Activated naive CD8-positive, alpha-beta T cell (primary cell): ENCODE results near the gene GALNT2.

ENCODE experiments used
- H3K27ac Mint-ChIP-seq: one replicate; pipeline ENCODE4 v1.8.0; 2021; ENCODE audit warnings: mixed read lengths
- H3K27me3 Mint-ChIP-seq: one replicate; pipeline ENCODE4 v1.8.0; 2021; ENCODE audit warnings: mixed read lengths
- H3K36me3 Mint-ChIP-seq: one replicate; pipeline ENCODE4 v1.8.0; 2021; ENCODE audit warnings: mixed read lengths
- H3K4me1 Mint-ChIP-seq: one replicate; pipeline ENCODE4 v1.8.0; 2021; ENCODE audit warnings: low read depth, mixed read lengths
- H3K4me3 Mint-ChIP-seq: one replicate; pipeline ENCODE4 v1.8.0; 2021; ENCODE audit warnings: mild to moderate bottlenecking, mixed read lengths
- H3K9me3 Mint-ChIP-seq: one replicate; pipeline ENCODE4 v1.8.0; 2021; ENCODE audit warnings: low read depth, mixed read lengths

GALNT2 gene

DNA sequence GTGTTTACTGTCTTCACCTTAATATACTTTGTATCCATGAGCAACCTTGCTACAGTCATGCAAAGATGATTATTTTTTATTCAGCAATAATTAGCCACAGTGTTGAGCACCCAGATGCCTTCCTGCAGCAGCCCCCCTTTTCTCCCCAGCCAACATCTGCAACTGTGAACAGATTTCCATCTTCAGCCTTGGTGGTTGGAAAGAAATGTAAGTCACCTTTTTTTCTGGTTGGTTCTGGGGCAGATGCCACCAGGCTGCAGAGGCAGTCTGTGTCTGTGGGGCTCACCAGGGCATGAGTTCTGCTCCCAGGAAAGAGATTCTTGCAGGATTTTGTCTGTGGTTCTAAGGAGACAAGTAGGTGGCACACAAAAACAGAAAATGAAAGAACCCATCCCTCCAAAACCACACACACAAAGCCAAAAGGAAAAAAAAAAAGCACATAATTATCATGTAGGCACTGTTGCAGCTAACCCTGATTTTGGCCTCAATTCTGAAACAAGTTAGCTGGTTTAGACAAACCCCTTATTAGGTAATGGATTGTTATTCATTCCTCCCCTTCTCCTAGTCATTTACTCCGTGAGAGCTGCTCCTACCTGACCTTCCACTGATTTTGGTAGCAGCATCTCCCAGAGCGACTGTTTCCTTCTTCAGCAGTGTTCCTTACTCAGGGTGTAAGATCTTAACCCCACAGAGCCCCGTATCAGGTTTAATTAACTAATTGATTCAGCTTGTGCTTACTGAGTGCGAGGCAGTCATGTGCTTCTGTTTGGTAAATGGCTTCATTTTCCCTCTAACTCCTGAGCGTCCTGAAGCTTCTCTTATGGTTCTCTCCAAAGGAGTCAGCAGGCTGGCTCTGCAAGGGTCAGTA, 36.5 kb downstream of the GALNT2 start:
- Mint-ChIP-seq H3K36me3 (peaks cover under 1% of the 10 kb centered on the region), H3K9me3 (no peaks in the 10 kb centered on the region), H3K4me3 (peak overlapping the region; percentile 77), H3K4me1 (peaks cover 72% of the 10 kb centered on the region), H3K27ac (peak overlapping the region; percentile 93), H3K27me3 (no peaks in the 10 kb centered on the region)

DNA sequence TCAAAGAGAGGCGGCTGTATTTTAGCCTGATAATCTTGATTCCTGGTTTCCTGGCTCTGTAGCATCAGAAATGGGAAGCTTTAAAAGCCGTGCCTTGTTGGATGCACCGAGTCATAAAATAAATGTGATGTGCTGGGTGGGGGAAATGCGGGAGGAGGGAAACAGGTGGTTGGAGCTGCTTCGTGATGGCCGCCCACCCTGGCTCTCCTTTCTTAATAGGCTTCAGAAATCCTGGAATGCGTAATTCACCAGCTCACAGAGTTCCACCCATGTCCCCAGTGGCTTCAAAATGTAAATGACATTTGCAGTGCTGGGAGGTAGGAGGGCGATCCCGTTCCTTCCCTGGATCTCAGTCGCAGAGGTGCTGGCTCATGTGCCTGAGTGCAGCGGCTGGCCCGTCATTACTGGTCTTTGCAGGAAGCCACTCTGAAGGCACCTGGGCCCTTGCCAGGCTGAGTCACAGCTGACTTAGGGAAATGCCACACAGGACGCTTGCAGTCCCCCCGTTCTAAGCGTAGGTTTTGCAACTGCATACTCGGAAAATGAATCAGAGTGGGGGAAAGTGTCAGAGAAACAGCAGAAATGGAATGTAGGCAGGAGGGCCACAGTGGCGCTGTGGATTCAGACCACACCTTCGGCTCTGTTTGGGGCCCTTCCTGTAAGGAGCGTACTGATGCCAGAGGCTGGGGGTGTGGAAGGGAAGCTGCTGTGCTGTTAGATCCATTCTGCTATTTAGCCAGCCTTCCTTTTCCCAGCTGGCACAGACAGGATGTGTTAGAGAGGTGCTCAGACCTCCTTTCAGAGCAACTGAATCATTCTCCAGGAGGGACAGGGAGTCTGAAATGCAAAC, 37.6 kb downstream of the GALNT2 start:
- Mint-ChIP-seq H3K4me3 (peak overlapping the region; percentile 77), H3K27ac (peak overlapping the region; percentile 93), H3K27me3 (no peaks in the 10 kb centered on the region), H3K9me3 (no peaks in the 10 kb centered on the region), H3K4me1 (peaks cover 82% of the 10 kb centered on the region), H3K36me3 (peaks cover 2% of the 10 kb centered on the region)

DNA sequence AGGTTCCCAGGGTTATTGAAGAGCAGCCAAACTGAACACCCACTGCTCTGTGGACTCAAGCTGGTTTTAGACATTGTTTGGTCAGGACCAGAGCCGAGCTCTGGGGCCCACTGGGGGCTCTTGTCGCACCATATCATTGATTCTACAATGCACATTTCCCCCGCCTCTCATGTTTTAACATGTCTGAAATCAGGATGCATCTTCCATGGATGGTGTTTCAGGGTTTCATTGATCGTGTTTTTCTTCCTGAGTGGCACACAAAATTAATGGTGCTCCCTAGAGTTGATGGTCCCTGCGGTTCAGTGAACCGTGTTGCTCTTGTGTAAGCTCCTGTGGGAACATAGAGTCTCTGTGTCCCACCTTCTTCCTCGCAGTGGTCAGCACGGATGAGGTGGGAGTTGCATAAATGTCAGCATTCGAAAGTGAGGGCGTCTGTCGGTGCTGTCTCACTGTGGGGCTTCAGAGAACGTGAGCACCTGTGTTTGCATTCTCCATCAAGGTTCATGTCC, 38.3 kb downstream of the GALNT2 start:
- Mint-ChIP-seq H3K4me1 (peaks cover 88% of the 10 kb centered on the region), H3K36me3 (peaks cover 2% of the 10 kb centered on the region), H3K27me3 (no peaks in the 10 kb centered on the region), H3K4me3 (peak overlapping the region; percentile 77), H3K9me3 (no peaks in the 10 kb centered on the region), H3K27ac (peak overlapping the region; percentile 93)

DNA sequence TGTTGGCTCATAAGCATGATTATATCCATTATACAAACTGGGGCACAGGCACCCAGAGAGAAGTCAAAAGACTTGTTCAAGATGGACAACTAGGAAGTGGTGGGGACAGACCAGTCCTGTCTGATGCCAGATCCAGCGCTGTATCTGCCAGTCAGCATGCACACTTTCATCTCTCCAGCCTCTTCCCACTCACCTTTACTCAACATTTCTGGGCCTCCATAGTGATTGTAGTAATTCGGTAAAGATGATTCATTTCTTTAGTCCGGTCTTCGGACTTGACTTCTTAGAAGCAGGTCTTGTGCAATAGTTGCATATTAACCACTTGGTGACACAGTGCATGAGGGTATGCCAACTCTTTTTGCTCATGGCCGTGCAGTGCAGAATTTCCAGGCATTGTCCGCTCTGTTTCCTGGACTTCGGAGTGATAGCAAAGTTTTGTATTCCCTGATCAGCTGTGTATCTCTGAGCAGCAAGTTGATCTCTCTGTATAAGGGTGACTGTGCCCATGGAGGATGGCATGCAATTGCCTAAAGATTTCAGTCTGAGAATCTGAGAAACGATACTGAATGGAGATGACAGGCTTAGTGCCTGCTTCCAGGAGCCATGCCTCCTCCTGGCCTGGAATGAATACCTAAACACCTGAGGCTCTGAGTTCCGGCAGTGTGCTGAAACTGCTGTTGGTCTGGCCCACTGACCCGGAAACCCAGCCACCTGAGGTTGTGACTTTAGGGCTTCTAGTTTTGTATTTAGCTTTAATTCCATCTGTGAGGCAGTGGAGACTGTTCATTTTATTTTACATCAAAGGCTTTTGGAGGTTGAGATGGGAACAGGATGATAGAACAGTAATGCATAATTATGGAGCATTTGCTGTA, 39.0 kb downstream of the GALNT2 start:
- H3K27ac Mint-ChIP-seq: peak overlapping the region; percentile 93
- no peaks in the 10 kb centered on the region for H3K27me3 Mint-ChIP-seq
- peaks cover 2% of the 10 kb centered on the region for H3K36me3 Mint-ChIP-seq
- peak overlapping the region; percentile 77 for H3K4me3 Mint-ChIP-seq
- peaks cover 95% of the 10 kb centered on the region for H3K4me1 Mint-ChIP-seq
- no peaks in the 10 kb centered on the region for H3K9me3 Mint-ChIP-seq

DNA sequence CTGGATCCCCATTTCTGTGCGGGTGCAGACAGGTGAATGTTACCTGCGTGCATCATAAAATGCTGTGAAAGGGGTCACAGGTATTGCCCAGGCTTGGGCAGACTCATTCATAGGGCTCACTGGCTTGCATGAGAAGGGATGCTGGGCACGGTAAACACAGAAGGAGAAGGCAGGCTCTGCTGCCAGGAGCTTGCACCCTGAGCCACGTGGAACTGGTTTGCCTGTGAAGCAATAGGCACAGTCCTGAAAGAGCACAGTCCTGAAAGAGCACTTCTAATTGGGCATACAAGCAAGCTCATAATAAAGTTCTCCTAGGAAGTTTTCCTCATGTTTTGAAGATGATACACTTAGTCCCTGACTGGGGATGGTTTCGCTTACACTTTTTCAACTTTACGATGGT, 40.9 kb downstream of the GALNT2 start:
- H3K36me3 Mint-ChIP-seq: peaks cover 2% of the 10 kb centered on the region
- peak overlapping the region; percentile 81 for H3K27ac Mint-ChIP-seq
- H3K4me1 Mint-ChIP-seq: peaks cover 94% of the 10 kb centered on the region
- H3K4me3 Mint-ChIP-seq: no peak overlapping the region
- no peaks in the 10 kb centered on the region for H3K27me3 Mint-ChIP-seq
- H3K9me3 Mint-ChIP-seq: no peaks in the 10 kb centered on the region

DNA sequence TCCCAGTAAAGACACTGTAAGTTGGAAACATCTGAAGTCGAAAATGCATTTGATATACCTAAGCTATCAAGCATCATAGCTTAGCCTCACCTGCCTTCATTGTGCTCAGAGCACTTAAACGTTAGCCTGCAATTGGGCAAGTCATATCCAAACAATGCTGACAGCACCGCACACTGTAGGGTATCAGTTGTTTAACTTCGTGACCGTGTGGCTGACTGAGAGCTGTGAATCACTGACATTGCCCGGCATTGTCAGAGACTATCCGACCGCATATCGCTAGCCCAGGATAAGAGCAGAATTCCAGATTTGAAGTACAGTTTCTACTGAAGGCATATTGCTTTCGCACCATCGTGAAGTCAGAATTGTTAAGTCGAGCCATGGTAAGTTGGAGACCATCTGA, 41.5 kb downstream of the GALNT2 start:
- Mint-ChIP-seq H3K9me3 (no peaks in the 10 kb centered on the region), H3K4me1 (peaks cover 94% of the 10 kb centered on the region), H3K27ac (peak overlapping the region; percentile 99), H3K4me3 (peak overlapping the region; percentile 44), H3K27me3 (no peaks in the 10 kb centered on the region), H3K36me3 (peaks cover 5% of the 10 kb centered on the region)

DNA sequence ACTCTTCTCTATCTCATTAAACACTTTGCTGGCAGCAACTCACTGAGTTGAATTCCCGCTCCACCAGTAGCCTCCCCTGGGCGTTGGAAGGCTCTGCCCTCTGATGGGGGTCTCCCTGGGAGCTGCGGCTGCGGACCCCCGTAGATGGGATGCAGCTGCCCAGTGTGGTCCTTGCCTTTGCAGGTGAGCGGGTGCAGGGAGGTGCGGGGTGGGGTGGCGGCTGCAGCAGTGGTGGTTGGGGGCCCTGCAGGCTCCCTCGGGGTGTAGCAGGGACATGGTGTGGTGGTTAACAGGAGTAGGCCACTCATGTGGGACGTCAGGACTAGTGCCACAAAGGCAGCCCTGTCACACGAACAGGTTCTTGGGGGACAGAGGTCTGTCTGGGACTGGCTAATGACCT, 42.0 kb downstream of the GALNT2 start:
- peak overlapping the region; percentile 73 for H3K4me3 Mint-ChIP-seq
- H3K27ac Mint-ChIP-seq: peak overlapping the region; percentile 99
- no peaks in the 10 kb centered on the region for H3K9me3 Mint-ChIP-seq
- H3K27me3 Mint-ChIP-seq: no peaks in the 10 kb centered on the region
- H3K36me3 Mint-ChIP-seq: peaks cover 7% of the 10 kb centered on the region
- peaks cover 89% of the 10 kb centered on the region for H3K4me1 Mint-ChIP-seq

DNA sequence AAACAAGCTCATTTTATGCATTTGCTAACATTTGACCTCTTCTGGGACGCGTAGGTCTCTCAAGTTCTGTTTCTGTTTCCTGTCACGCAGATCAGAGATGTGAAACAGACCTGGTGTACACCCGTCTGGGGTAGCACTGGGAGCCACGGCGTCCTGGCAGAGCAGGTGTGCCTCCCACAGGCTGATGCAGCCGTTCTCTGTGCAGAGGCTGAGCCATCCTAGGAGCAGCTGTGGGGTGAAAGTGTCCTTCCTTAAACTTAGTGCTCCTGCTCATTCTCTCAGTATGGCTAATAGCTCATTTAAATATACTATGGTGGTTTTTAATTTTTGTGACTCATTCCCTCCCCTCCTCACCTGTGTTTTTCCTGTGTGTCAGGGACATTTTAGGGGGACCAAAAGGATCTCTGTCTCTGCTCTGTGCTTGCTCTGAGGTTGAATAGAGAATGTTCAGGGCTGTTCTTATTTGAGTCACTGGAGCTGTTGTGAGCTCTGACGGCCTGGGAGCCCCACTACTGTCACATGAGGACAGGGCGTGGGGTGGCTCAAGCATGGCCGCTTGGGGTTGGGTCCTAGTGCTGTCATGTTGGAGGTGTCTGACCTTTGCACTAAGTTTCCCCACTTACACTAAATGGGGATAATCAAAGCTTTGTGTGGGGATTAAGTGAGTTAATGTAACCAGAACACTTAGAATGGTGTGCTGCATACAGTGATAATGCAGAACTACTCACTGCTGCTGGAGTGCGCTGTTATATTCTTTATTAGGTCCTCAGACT, 43.0 kb downstream of the GALNT2 start:
- Mint-ChIP-seq H3K4me1 (peaks cover 84% of the 10 kb centered on the region), H3K4me3 (peak overlapping the region; percentile 73), H3K27me3 (no peaks in the 10 kb centered on the region), H3K36me3 (peaks cover 13% of the 10 kb centered on the region), H3K9me3 (no peaks in the 10 kb centered on the region), H3K27ac (peak overlapping the region; percentile 99)

DNA sequence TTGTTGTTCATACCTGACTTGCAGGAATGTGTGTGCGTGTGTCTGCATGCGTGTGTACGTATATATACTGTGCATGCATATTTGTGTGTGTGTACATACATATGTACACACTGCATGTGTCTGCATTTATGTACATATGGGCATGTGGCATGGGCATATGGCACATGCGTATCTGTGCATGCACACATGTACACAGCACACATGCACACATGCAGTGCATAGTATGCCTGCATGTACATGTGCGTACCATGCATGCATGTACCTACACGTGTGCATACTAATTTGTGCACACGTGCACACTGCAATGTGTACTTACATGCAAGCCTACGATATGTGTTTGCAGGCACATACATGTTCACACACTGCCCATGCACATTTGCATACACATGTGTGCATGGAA, 43.9 kb downstream of the GALNT2 start:
- Mint-ChIP-seq H3K27ac (peak overlapping the region; percentile 99), H3K27me3 (no peaks in the 10 kb centered on the region), H3K4me1 (peaks cover 79% of the 10 kb centered on the region), H3K4me3 (peak overlapping the region; percentile 73), H3K36me3 (peaks cover 17% of the 10 kb centered on the region), H3K9me3 (no peaks in the 10 kb centered on the region)

DNA sequence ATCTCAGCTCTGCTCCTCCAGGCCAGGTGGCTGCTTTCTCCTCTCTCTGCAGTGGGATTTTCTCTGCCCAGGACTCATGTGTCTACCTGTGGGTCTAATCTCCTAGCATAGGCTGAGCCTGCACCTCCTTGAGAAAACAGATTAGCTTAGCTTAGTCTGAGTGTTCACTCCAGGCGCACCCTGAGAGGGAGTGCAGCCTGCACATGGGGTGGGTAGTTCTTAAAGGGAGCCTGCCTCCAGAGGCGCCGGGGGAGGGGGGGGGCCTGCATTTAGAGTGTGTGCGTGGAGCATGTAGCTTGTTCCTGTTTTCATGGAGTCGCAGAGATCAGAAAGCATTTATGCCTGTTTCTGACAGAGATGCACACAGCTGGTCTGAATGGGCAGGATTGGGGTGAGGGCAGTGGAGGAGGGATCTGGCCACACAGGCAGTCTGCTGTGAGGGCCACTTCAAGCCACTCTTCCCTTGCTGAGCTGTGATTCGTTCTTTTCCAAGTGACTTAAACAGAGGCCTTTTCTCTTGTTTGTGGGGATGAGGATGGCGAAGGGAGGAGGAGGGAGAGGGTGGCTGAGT, 45.2 kb downstream of the GALNT2 start:
- Mint-ChIP-seq H3K4me3 (no peak overlapping the region), H3K27me3 (no peaks in the 10 kb centered on the region), H3K4me1 (peaks cover 72% of the 10 kb centered on the region)

DNA sequence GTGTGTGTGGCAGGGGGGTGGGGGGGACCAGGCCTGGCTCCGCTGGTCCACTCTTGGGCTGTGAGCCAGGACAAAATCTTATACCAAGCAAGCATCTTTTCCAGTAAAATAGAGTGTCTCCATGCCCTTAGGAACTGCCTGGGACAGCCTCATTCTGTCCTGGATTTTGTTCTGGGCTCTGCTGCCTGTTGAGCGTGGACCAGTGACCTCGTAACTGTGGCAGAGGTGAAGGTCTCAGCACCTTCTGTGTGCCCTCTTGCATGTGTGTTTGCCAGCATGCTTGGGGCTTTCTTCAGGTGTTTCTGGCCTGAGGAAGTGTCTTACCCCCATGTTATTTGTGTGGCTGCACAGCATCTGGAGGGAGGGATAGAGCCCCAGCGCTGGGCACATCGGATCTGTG, 45.7 kb downstream of the GALNT2 start:
- peaks cover 71% of the 10 kb centered on the region for H3K4me1 Mint-ChIP-seq
- H3K27me3 Mint-ChIP-seq: no peaks in the 10 kb centered on the region
- H3K9me3 Mint-ChIP-seq: no peaks in the 10 kb centered on the region
- H3K36me3 Mint-ChIP-seq: peaks cover 23% of the 10 kb centered on the region
- peak overlapping the region; percentile 50 for H3K27ac Mint-ChIP-seq
- no peak overlapping the region for H3K4me3 Mint-ChIP-seq

More for the DNA sequence above, 45.2 kb downstream of the GALNT2 start:
- Mint-ChIP-seq H3K9me3 (no peaks in the 10 kb centered on the region), H3K36me3 (peaks cover 19% of the 10 kb centered on the region), H3K27ac (peak overlapping the region; percentile 50)

DNA sequence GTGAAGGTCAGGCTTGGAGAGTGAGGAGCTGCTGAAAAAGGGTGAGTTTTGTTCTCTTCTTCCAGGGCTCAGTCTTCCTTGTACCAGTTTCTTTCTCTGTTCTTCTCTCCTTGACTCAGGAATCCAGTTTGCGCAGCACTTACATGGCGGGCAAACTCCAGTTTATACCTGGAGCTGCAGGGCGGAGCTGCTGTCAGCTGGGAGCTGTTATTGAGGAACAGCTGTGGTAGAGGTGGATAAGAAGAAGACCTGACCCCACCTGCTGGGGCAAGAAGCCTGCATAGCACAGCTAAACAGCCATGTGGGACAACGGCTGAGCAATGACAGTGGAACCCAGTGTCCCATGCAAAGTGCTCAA, 46.2 kb downstream of the GALNT2 start:
- peaks cover 25% of the 10 kb centered on the region for H3K36me3 Mint-ChIP-seq
- H3K27ac Mint-ChIP-seq: peak overlapping the region; percentile 6
- H3K4me1 Mint-ChIP-seq: peaks cover 70% of the 10 kb centered on the region
- H3K27me3 Mint-ChIP-seq: no peaks in the 10 kb centered on the region
- H3K9me3 Mint-ChIP-seq: no peaks in the 10 kb centered on the region
- H3K4me3 Mint-ChIP-seq: no peak overlapping the region

DNA sequence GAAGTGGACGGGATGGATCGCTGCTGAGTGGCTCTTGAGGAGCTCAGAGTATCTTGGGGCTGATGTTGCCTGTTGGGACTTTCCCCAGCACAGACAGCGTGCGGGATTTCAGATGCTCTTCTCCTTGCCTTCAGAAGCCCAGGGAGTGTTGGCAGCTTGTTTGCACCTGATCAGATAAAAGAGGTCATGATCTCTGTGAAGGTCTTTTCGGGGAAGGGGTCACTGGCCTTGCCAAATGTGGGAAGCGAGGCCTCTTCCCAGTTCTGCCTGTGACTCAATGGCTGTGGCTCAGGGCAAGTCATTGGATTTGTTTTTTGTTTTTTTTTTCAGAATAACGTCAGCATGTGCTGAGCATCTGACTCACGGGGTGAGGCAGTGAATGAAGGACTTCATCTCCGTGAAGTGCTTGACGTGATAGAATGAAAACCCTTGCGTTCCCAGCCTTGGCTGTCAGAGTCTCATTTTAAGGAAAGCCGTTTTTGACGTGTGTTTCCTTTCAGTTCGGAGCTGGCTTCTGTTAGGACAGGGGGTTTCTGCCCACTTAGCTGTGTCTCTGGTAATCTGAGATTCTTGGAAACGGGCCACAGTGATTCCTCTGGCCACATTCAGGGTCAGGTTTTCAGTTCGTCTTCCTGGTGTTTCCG, 46.7 kb downstream of the GALNT2 start:
- no peak overlapping the region for H3K4me3 Mint-ChIP-seq
- H3K9me3 Mint-ChIP-seq: no peaks in the 10 kb centered on the region
- no peaks in the 10 kb centered on the region for H3K27me3 Mint-ChIP-seq
- peaks cover 23% of the 10 kb centered on the region for H3K36me3 Mint-ChIP-seq
- H3K4me1 Mint-ChIP-seq: peaks cover 65% of the 10 kb centered on the region
- no peak overlapping the region for H3K27ac Mint-ChIP-seq
